Measurements from ENCODE around the gene PTPN7.

- TF ChIP-seq CTCF (IDR thresholded peaks at IDR 0.05) (no peak), EZH2 (IDR thresholded peaks at IDR 0.05) (no peak), EZH2phosphoT487 (IDR thresholded peaks at IDR 0.05) (no peak)
Measured at GRCh38 chr1:202126426-202126825, 34.0 kb downstream of the PTPN7 start.

Measured in neural progenitor cell (in vitro differentiated cells).